IPS-NIHi7 (cell line): ENCODE measurements around the gene PCDHGA8.
A peak's percentile ranks its signal among the peaks of the same experiment; 100 is the strongest.
"Not testable (repeated sequence)": the region's sequence is repeated elsewhere in the genome, so short reads cannot be mapped to it uniquely, and the experiment has no call there.

ENCODE experiments used
- DNase-seq: peaks from one replicate; pipeline ENCODE4 v3.0.0; 2012; ENCODE audit warnings: mixed read lengths; ENCODE audit errors: extremely low spot score

Gene PCDHGA8

DNA sequence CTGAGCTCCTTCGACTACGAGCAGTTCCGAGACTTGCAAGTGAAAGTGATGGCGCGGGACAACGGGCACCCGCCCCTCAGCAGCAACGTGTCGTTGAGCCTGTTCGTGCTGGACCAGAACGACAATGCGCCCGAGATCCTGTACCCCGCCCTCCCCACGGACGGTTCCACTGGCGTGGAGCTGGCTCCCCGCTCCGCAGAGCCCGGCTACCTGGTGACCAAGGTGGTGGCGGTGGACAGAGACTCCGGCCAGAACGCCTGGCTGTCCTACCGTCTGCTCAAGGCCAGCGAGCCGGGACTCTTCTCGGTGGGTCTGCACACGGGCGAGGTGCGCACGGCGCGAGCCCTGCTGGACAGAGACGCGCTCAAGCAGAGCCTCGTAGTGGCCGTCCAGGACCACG, 39.9 kb downstream of the PCDHGA8 start:
- DNase-seq: not testable (repeated sequence)

DNA sequence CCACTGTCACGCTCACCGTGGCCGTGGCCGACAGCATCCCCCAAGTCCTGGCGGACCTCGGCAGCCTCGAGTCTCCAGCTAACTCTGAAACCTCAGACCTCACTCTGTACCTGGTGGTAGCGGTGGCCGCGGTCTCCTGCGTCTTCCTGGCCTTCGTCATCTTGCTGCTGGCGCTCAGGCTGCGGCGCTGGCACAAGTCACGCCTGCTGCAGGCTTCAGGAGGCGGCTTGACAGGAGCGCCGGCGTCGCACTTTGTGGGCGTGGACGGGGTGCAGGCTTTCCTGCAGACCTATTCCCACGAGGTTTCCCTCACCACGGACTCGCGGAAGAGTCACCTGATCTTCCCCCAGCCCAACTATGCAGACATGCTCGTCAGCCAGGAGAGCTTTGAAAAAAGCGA, 40.3 kb downstream of the PCDHGA8 start:
- not testable (repeated sequence) for DNase-seq

DNA sequence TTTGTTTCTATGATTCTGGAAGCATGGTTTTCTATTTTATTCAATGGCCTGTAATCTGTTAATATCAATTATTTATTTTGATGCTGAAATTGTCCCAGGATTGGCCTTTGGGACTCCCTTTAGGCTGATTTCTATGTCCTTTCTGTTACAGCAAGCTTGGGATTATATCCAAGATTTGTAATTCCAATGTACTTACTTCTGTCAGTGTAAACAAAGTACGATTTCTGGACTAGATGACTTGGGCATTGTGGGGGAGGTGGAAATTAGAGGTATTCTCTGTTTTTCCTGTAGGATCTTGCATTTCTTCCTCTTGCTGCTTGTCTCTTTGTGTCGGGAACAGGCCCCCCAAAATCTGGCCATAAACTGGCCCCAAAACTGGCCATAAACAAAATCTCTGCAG, 41.6 kb downstream of the PCDHGA8 start:
- no peak for DNase-seq

DNA sequence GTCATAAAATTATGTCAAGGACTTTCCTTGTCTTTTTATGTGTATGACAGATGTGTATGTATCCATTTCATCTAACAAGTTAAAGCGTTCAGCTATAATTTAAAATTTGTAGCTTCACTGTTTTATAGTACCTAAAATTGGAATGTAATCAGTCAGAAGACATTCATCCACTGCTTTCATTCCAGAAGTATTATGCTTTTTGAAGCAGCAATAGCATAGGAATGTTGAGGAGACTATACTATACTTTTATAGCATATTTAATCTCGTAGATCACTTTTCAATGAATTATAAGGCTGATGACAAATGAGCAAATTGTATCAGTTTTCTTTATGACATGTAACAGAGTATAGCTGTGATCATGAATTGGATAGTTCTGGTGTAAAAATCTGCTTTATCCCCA, 44.8 kb downstream of the PCDHGA8 start:
- no peak for DNase-seq

DNA sequence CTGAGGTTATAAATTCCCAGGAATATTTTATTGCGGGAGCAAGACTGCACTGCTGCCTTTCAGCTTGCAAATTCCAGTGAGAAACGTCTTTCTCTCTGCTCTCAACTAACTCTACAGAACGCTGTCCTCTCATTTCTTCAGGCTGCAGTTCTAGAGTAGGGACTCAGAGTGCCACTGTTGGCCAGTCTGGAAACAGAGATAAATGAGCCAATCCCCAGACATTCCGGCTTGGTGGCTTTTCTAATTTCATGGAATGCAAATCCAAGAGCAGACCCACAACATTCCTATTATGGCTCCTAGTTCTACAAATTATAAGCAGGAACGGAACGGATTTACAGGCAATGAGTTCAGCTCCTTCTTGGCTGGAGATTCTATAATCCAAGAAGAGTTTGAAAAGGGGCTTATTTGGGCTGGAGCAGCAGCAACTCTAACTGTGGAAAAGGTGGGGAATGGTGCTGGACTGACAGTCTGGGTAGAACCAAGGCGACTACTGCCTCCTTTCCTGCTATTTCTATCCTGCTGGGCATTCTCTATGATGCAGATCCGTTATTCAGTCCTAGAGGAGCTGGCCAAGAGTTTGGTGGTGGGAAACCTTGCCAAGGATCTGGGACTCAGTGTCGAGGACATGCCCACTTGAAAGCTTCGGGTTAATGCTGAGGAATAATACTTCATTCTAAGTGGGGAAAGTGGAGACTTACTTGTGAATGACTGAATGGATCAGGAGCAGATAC, 47.1 kb downstream of the PCDHGA8 start:
- DNase-seq: peak; percentile 21

DNA sequence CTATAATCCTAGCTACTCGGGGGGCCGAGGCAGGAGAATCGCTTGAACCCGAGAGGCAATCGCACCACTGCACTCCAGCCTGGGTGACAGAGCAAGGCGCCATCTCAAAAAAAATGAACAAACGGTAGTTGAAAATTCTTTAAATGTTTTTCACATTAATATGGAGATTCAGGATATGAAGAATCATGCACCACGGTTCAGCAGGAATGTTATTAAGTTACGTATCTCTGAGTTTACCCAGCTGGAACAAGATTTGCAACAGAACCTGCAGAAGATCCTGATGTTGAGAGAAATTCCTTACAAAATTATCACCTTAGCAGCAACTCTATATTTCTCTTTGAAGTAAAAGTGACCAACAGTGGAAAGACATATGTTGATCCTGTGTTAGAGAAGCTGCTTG, 47.9 kb downstream of the PCDHGA8 start:
- no peak for DNase-seq

DNA sequence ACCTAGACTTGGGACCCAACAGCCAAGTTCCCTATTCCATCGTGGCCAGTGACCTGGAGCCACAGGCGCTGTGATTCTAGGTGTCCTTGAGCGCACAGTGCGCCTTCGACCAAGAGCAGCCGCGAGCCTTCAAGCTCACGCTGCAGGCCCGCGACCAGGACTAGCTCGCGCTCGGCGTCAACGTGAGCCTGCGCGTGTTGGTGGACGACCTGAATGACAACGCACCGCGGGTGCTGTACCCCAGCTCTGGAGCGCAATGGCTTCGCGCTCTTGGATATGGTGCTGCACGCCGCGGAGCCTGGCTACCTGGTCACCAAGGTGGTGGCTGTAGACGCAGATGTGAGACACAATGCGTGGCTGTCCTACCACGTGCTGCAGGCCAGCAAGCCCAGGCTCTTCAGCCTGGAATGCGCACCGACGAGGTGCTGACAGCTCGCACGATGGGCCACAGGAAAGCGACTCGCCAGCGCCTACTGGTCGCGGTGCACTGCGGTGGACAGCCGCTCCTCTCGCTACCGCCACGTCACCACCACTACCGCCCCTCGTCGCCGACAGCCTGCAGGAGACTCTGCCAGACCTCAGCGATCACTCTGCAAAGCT, 49.2 kb downstream of the PCDHGA8 start:
- no peak for DNase-seq
